HCT116 (cell line): Measurements from ENCODE around the gene MIA2. TPM values are rescaled to one million over a fixed set of nuclear protein-coding genes. Genes with fewer than 3 reads are reported as not detected.

Experiments
- ATAC-seq: fragments of 200-7000 bp; cut with Tn5 transposase; 2 replicates; pipeline ENCODE4 v1.9.1; 2020; ENCODE audit warnings: mild to moderate bottlenecking, moderate library complexity
- BruUV-seq: library from RNA; stranded (reverse); fragments of 400-500 nt; replicated peaks from 2 replicates; lab custom pipeline; 2021; lab: Mats Ljungman, UMichigan
- CTCF ChIA-PET: fragments of 300-600 bp; sonication (Branson Sonifier 250); formaldehyde crosslinking; loops from one replicate; lab custom pipeline; 2021; ENCODE audit warnings: antibody characterized with exemption; lab: Charles Lee
- POLR2A ChIA-PET: fragments of 300-600, 350-600 bp; sonication (Branson Sonifier 250); formaldehyde crosslinking; loops from one replicate; lab custom pipeline; 2021; ENCODE audit warnings: antibody characterized with exemption; lab: Charles Lee
- RAD21 ChIA-PET, 2 experiments: fragments of 300-600 bp; sonication (Branson Sonifier 250); formaldehyde crosslinking; loops; one replicate each; lab custom pipeline; 2023; ENCODE audit warnings: low total read pairs in 2 of 2; ENCODE audit not compliant: uncharacterized antibody in 2 of 2, unreplicated experiment in 2 of 2, low non-redundant PET in 1 of 2; lab: Charles Lee
- DNase-seq: peaks from one replicate; pipeline ENCODE4 v3.0.0-alpha.2; 2010; ENCODE audit warnings: low read depth, low spot score
- H2AFZ ChIP-seq: fragments of 200-600 bp; shearing (Covaris generic), sonication (generic); 2 replicates; pipeline ENCODE4 v1.6.1; 2017; ENCODE audit warnings: low read depth, mixed run types, mixed read lengths, antibody characterized with exemption, low read length; ENCODE audit not compliant: poor library complexity, severe bottlenecking
- H3K27ac ChIP-seq: 2 replicates; pipeline ENCODE4 v1.5.1; 2012; ENCODE audit warnings: low read depth, low read length
- H3K27me3 ChIP-seq: fragments of 200-600 bp; sonication (generic); 2 replicates; pipeline ENCODE4 v1.6.1; 2016; ENCODE audit warnings: mixed run types, low read length, mixed read lengths; ENCODE audit not compliant: insufficient read depth
- H3K36me3 ChIP-seq, 2 experiments: fragments of 200-500 bp in 1 of 2; fragments of 200-600 bp in 1 of 2; sonication (Bioruptor generic) in 1 of 2; sonication (generic) in 1 of 2; 2 replicates each; pipeline versions ENCODE4 v1.5.1 to v1.6.1; 2014 to 2016; ENCODE audit warnings: low read length in 2 of 2, inconsistent platforms in 1 of 2, mixed read lengths in 1 of 2, mixed run types in 1 of 2; ENCODE audit not compliant: insufficient read depth in 2 of 2, control insufficient read depth in 1 of 2
- H3K4me1 ChIP-seq, 2 experiments: fragments of 200-600 bp in 1 of 2; sonication (generic) in 1 of 2; 2 replicates each; pipeline versions ENCODE4 v1.5.1 to v1.6.1; 2012 to 2017; ENCODE audit warnings: low read length in 2 of 2, inconsistent platforms in 1 of 2, mild to moderate bottlenecking in 1 of 2, mixed read lengths in 1 of 2, mixed run types in 1 of 2, moderate library complexity in 1 of 2; ENCODE audit not compliant: insufficient read depth in 2 of 2, control insufficient read depth in 1 of 2
- H3K4me2 ChIP-seq: fragments of 200-600 bp; sonication (generic); 2 replicates; pipeline ENCODE4 v1.6.1; 2017; ENCODE audit warnings: mixed run types, low read length, mixed read lengths
- H3K4me3 ChIP-seq, 2 experiments: fragments of 200-600 bp in 1 of 2; sonication (generic) in 1 of 2; replicated peaks in 1 of 2; 2 replicates each; pipeline ENCODE4 v1.5.1; 2011 to 2016; ENCODE audit warnings: low read length in 2 of 2, control low read depth in 1 of 2, low read depth in 1 of 2, mild to moderate bottlenecking in 1 of 2, mixed read lengths in 1 of 2, mixed run types in 1 of 2
- H3K79me2 ChIP-seq: fragments of 200-600 bp; sonication (generic); 2 replicates; pipeline ENCODE4 v1.6.1; 2017; ENCODE audit warnings: mild to moderate bottlenecking, mixed run types, low read length, moderate library complexity, mixed read lengths; ENCODE audit not compliant: insufficient read depth
- H3K9ac ChIP-seq: fragments of 200-600 bp; sonication (generic); 2 replicates; pipeline ENCODE4 v1.6.1; 2016; ENCODE audit warnings: low read length, mixed read lengths
- H3K9me2 ChIP-seq: fragments of 200-600 bp; sonication (generic), shearing (Covaris generic); 2 replicates; pipeline ENCODE4 v1.6.1; 2017; ENCODE audit warnings: mixed run types, mild to moderate bottlenecking, moderate library complexity; ENCODE audit not compliant: insufficient read depth
- H3K9me3 ChIP-seq, 2 experiments: fragments of 200-500 bp in 1 of 2; fragments of 200-600 bp in 1 of 2; sonication (Bioruptor generic) in 1 of 2; sonication (generic) in 1 of 2; 2 replicates each; pipeline ENCODE4 v1.6.1; 2014 to 2017; ENCODE audit warnings: low read length in 2 of 2, mixed read lengths in 2 of 2, inconsistent platforms in 1 of 2, low read depth in 1 of 2, mild to moderate bottlenecking in 1 of 2, mixed run types in 1 of 2, moderate library complexity in 1 of 2; ENCODE audit not compliant: control insufficient read depth in 1 of 2, insufficient read depth in 1 of 2
- H4K20me1 ChIP-seq: fragments of 200-600 bp; sonication (generic), shearing (Covaris generic); 2 replicates; pipeline ENCODE4 v1.6.1; 2017; ENCODE audit warnings: mixed run types, mild to moderate bottlenecking, moderate library complexity; ENCODE audit not compliant: insufficient read depth
- ELF1 ChIP-seq: IDR thresholded peaks from 2 replicates; pipeline ENCODE4 v1.6.1; 2012; ENCODE audit warnings: low read depth, borderline replicate concordance
- JUND ChIP-seq: IDR thresholded peaks from 2 replicates; pipeline ENCODE4 v1.6.1; 2012
- SRF ChIP-seq: IDR thresholded peaks from 2 replicates; pipeline ENCODE4 v1.6.1; 2012; ENCODE audit warnings: low read depth
- TCF7L2 ChIP-seq: IDR thresholded peaks from 2 replicates; pipeline ENCODE4 v1.7.0; 2011; ENCODE audit warnings: borderline replicate concordance, inconsistent platforms; ENCODE audit not compliant: insufficient read depth, insufficient read length; ENCODE audit errors: extremely low read depth
- YY1 ChIP-seq: IDR thresholded peaks from 2 replicates; pipeline ENCODE4 v1.6.1; 2011; ENCODE audit warnings: low read length, low read depth, moderate library complexity, mild to moderate bottlenecking; ENCODE audit not compliant: insufficient replicate concordance; ENCODE audit errors: extremely low read depth
- ZFX ChIP-seq: fragments of 450-650 bp; IDR thresholded peaks from 2 replicates; pipeline ENCODE4 v1.6.1; 2017
- ZNF274 ChIP-seq: fragments of 200-500 bp; sonication (Bioruptor generic); IDR thresholded peaks from 2 replicates; pipeline ENCODE4 v1.6.1; 2014; ENCODE audit warnings: mild to moderate bottlenecking, low read depth, low read length, inconsistent platforms
- intact Hi-C: fragments of 100-400 bp; cut with micrococcal nuclease; formaldehyde crosslinking; loops from 2 replicates; pipeline ENCODE4 v1.10.0; 2022
- total RNA-seq: library from RNA; stranded (reverse); gene quantifications from one replicate; pipeline ENCODE4 v1.2.1, GENCODE V29; 2021; ENCODE audit not compliant: unreplicated experiment
- TF ChIP-seq, protein P1 (sequence below): IDR thresholded peaks from 2 replicates; pipeline ENCODE4 v1.6.1; 2012; ENCODE audit warnings: low read depth
- TF ChIP-seq, protein P2 (sequence below): IDR thresholded peaks from 2 replicates; pipeline ENCODE4 v1.6.1; 2012
- TF ChIP-seq, protein P3 (sequence below), 3 experiments: fragments of 200-600 bp in 1 of 3; sonication (generic) in 1 of 3; IDR thresholded peaks in 2 of 3; conservative IDR thresholded peaks in 1 of 3; 2 replicates each; pipeline ENCODE4 v1.5.1; 2012 to 2017; ENCODE audit warnings: low read depth in 2 of 3, low read length in 2 of 3, antibody characterized with exemption in 1 of 3, borderline replicate concordance in 1 of 3, control low read depth in 1 of 3, mild to moderate bottlenecking in 1 of 3, mixed read lengths in 1 of 3, mixed run types in 1 of 3, moderate library complexity in 1 of 3; ENCODE audit not compliant: insufficient read depth in 1 of 3

The MIA2 gene
- total RNA-seq, 1 experiment from 2014 or later, result 31.1 TPM

DNA sequence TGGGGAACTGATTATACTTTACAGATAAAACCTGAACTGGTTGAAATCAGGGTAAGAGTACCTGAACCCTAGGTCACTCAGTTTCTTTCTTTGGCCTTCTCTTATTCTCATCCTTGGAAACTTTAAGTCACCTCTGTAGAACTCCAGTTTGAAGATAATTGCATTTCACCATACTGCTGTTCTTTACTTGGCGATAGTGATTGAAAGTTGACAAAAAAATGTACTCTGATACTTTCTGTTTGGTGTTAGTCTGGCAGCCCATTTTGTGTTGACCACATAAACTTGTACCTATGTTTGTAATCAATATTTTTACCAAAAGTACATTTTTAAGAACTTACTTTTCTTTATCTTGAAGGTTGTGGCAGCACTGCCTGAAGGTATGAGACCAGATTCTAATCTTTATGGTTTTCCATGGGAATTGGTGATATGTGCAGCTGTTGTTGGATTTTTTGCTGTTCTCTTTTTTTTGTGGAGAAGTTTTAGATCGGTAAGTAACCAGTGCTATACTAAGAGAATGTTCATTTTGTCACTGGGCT is 42.9 kb downstream of the MIA2 start:
- H3K9me3 ChIP-seq, result peaks cover 0 to 4% of the 10 kb centered on the region in 2 experiments; a peak in 1 of 4 replicates
- H3K4me2 ChIP-seq, result no peak overlapping the region
- TF ChIP-seq JUND, result no peak
- TF ChIP-seq, protein P1, sequence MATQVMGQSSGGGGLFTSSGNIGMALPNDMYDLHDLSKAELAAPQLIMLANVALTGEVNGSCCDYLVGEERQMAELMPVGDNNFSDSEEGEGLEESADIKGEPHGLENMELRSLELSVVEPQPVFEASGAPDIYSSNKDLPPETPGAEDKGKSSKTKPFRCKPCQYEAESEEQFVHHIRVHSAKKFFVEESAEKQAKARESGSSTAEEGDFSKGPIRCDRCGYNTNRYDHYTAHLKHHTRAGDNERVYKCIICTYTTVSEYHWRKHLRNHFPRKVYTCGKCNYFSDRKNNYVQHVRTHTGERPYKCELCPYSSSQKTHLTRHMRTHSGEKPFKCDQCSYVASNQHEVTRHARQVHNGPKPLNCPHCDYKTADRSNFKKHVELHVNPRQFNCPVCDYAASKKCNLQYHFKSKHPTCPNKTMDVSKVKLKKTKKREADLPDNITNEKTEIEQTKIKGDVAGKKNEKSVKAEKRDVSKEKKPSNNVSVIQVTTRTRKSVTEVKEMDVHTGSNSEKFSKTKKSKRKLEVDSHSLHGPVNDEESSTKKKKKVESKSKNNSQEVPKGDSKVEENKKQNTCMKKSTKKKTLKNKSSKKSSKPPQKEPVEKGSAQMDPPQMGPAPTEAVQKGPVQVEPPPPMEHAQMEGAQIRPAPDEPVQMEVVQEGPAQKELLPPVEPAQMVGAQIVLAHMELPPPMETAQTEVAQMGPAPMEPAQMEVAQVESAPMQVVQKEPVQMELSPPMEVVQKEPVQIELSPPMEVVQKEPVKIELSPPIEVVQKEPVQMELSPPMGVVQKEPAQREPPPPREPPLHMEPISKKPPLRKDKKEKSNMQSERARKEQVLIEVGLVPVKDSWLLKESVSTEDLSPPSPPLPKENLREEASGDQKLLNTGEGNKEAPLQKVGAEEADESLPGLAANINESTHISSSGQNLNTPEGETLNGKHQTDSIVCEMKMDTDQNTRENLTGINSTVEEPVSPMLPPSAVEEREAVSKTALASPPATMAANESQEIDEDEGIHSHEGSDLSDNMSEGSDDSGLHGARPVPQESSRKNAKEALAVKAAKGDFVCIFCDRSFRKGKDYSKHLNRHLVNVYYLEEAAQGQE, result no peak
- TF ChIP-seq SRF, result no peak
- TF ChIP-seq ZFX, result no peak
- no peak for TF ChIP-seq ELF1
- TF ChIP-seq TCF7L2, result no peak
- TF ChIP-seq ZNF274, result no peak
- TF ChIP-seq, protein P2, sequence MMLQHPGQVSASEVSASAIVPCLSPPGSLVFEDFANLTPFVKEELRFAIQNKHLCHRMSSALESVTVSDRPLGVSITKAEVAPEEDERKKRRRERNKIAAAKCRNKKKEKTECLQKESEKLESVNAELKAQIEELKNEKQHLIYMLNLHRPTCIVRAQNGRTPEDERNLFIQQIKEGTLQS, result no peak
- TF ChIP-seq, protein P3, sequence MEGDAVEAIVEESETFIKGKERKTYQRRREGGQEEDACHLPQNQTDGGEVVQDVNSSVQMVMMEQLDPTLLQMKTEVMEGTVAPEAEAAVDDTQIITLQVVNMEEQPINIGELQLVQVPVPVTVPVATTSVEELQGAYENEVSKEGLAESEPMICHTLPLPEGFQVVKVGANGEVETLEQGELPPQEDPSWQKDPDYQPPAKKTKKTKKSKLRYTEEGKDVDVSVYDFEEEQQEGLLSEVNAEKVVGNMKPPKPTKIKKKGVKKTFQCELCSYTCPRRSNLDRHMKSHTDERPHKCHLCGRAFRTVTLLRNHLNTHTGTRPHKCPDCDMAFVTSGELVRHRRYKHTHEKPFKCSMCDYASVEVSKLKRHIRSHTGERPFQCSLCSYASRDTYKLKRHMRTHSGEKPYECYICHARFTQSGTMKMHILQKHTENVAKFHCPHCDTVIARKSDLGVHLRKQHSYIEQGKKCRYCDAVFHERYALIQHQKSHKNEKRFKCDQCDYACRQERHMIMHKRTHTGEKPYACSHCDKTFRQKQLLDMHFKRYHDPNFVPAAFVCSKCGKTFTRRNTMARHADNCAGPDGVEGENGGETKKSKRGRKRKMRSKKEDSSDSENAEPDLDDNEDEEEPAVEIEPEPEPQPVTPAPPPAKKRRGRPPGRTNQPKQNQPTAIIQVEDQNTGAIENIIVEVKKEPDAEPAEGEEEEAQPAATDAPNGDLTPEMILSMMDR (IDR thresholded peaks at IDR 0.05 in 2 of 3, conservative IDR thresholded peaks at IDR 0.05 in 1 of 3; ENCODE audit: borderline replicate concordance in 1 of 3, insufficient read depth in 1 of 3, low read depth in 2 of 3, low read length in 2 of 3), result no peak
- no peak for TF ChIP-seq YY1
- no peaks in the 10 kb centered on the region for H3K27me3 ChIP-seq
- ChIA-PET CTCF (no interaction called here), POLR2A (no interaction called here), RAD21 (no interaction called here)
- H3K9ac ChIP-seq, result no peak overlapping the region
- BruUV-seq, result no TSS peak
- no peak overlapping the region for H3K27ac ChIP-seq
- H4K20me1 ChIP-seq, result no peaks in the 10 kb centered on the region
- H3K4me1 ChIP-seq, result peaks cover 0 to 2% of the 10 kb centered on the region in 2 experiments; a peak in 1 of 4 replicates
- H3K36me3 ChIP-seq, result no peaks in the 10 kb centered on the region; a peak in 1 of 4 replicates
- DNase-seq (no peak), ATAC-seq (no peak)
- H3K9me2 ChIP-seq, result no peaks in the 10 kb centered on the region
- peaks cover 65% of the 10 kb centered on the region for H3K79me2 ChIP-seq
- H3K4me3 ChIP-seq, result no peak overlapping the region
- no peak overlapping the region for H2AFZ ChIP-seq
- intact Hi-C loops, result no loop called here
